GM12872 (cell line): Measurements from ENCODE around the gene PCNX4.

Source experiments
- TF ChIP-seq, protein P1 (sequence below): IDR thresholded peaks from 3 replicates; pipeline ENCODE4 v1.5.1; 2011; ENCODE audit warnings: low read depth, mild to moderate bottlenecking, low read length, moderate library complexity; ENCODE audit not compliant: insufficient read depth

Gene PCNX4

GRCh38 chr14:60085085-60085484 is 6.6 kb upstream of the PCNX4 start:
- TF ChIP-seq, protein P1, sequence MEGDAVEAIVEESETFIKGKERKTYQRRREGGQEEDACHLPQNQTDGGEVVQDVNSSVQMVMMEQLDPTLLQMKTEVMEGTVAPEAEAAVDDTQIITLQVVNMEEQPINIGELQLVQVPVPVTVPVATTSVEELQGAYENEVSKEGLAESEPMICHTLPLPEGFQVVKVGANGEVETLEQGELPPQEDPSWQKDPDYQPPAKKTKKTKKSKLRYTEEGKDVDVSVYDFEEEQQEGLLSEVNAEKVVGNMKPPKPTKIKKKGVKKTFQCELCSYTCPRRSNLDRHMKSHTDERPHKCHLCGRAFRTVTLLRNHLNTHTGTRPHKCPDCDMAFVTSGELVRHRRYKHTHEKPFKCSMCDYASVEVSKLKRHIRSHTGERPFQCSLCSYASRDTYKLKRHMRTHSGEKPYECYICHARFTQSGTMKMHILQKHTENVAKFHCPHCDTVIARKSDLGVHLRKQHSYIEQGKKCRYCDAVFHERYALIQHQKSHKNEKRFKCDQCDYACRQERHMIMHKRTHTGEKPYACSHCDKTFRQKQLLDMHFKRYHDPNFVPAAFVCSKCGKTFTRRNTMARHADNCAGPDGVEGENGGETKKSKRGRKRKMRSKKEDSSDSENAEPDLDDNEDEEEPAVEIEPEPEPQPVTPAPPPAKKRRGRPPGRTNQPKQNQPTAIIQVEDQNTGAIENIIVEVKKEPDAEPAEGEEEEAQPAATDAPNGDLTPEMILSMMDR: no peak

GRCh38 chr14:60085693-60086092 is 6.0 kb upstream of the PCNX4 start:
- TF ChIP-seq, protein P1: no peak

DNA sequence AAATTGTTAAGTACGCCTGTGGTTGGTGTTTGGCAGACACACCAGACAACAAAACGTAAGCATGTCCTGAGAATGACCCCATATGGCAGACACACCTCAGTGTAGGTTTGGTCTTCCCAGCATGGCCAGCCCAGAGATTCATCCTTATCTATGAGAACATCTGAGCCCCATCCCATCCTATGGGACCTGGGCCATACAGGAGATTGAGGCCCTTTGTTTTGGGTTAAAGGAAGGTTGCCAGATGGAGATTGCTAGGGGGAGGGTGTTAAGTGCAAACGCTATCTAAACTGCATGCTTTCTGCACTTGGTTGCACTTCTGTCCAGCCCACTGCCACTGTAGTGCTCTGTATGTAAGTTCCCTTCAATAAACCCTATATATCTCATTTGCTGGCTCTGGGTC is 4.1 kb upstream of the PCNX4 start:
- TF ChIP-seq, protein P1: no peak

GRCh38 chr14:60089221-60089620 is 2.5 kb upstream of the PCNX4 start:
- TF ChIP-seq, protein P1: no peak

DNA sequence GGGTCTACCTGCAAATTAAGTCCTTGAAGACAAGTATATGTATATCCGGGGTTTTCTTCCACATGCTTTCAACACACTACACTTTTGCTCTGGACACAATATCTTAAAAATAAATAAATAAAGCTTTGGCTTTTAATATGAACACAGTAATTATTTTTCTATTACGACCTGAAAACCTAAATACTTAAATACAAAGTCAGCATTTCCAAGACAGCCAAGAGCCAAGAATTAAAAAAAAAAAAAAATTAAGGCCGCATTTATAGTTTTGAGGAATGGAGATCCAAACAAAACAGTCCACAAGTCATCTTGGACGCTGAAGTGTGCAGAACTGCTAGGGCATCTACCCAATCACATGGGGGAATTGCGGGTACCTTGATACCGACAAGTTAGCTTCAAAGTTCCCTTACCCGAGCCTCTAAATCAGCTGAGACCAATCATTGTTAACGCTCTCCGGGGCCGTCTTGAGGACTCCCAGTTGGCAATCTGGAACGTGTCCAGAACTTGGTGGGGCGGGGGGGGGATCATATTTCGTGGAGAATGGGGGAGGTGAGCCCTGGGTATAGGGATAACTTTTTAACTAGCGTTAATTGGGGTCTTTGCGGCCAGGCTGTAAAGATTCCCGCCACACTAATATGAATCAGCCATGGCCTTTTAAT is 731 bp upstream of the PCNX4 start:
- TF ChIP-seq, protein P1: no peak

GRCh38 chr14:60092526-60092920 is 800 bp downstream of the PCNX4 start:
- TF ChIP-seq, protein P1: no peak

GRCh38 chr14:60093080-60093479 is 1.4 kb downstream of the PCNX4 start:
- TF ChIP-seq, protein P1: no peak
